ENCODE measurements around the gene SPOCD1.

SPOCD1 gene

DNA sequence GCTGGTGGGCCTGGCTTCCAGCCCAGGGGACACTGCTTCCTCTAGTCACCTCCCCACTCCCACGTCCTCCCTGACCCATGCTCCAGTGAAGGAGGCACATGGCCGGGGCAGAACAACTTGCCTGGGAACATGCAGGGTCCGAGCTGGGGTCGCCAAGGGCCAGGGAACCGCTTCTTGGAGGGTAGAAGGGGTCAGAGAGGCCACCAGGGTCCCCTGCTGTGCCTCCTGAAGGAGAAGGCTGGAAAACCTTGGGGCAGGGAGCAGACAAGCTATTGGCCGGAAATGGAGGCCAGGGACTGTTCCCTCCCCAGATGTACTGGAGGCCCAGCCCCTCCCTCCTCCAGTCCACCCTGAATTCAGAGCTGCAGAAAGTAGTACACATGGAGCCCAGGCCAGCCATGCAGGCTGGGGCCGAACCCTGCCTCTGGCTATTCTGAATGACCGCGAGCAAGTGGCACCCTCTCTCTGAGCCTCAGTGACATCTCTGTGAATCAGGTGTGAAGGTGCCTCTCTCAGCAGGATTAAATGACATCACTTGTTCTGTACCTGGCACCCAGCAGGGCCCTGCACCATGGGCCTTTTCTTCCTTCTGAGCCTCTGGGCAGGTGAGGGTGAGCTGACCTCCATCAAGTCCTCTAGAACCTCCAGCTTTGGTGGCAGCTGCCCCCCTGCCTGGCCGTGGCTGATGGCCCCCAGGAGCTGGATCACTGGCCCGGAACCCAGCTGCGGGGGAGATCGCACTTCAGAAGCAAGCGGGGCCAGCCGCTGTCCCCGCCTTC is 15.7 kb downstream of the SPOCD1 start:
- DNase-seq: no peak

DNA sequence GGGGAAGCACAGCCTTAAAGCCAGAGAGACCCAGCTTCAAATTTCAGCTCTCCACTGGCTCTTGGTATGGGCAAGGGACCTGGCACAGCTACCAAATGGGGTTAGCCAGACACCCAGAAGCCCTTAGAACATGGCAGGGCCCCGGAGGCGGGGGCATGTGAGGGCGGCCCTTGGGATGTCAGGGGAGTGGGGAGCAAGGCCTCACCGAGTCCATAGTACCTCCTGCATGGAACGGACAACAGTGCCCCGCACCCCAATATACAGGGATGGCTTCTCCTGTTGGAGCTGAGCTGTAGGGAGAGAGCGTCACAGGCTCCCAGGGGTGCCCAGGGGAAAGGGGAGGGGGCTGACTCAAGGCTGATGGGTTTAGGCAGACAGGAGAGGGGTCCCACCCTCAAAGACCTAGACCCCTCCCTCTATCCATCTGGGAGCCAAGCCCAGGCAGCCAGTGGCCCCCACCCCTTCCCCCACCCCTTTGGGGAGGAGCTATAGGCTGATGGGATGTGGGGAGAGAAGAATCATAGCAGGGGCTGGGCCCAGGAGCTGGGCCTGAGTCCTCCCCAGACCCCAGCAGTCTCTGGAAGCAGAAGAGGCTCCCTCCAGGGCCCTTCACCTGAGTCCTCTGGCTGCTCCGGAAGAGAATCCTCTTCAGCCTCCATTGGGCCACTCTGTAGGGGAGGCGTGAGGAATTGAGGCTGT is 16.5 kb downstream of the SPOCD1 start:
- no peak for DNase-seq

DNA sequence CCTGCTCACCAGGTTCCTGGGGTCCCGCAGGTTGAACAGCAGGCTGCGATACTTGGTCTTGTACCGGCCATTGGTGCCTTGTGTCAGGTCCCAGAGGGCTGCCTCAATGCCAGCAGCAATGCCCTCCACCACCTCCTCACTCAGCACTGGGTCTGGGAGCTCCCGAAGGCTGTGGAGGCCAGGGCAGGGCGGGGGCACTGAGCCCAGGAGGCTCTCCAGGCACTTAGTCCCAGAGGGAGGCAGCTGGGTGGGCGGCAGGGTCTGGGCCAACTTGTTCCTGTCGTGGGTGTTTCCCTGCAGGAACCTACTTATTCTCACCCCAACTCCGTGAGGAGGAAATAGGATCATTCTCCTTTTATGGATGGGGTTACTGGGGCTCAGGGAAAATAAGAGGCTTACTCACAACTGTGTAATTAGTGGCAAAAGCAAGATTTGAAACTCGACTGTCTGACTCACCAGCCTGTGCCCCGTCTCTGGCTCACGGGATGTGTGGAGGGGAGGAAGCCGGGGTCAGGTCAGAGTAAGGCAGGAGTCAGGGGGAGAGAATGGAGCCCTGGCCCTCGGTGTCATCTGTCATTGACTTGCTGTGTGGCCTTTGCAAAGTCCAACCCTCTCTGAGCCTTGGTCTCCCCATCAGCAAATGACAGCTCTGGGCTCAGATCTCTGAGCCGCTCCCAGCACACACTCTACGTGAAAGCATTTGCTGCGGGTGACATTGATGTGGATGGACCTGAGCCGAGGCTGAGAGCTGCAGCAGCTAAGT is 17.2 kb downstream of the SPOCD1 start:
- no peak for DNase-seq

DNA sequence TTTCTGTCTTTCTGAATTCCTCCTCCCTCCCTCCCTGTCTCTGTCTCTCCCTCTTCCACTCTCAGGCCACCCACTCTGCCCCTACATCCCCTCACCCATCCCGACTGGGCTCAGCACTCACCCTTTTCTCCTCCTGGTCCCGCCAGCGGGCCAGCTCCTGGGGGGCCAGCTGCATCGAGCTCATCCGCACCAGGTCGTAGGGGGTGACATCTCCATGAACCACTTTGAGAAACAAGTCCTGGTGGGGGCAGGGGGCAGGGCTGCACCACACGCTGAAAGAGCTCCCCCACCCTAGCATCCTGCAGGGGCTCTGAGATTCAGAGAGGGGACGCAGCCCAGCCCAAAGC is 17.8 kb downstream of the SPOCD1 start:
- DNase-seq: peak; percentile 1

DNA sequence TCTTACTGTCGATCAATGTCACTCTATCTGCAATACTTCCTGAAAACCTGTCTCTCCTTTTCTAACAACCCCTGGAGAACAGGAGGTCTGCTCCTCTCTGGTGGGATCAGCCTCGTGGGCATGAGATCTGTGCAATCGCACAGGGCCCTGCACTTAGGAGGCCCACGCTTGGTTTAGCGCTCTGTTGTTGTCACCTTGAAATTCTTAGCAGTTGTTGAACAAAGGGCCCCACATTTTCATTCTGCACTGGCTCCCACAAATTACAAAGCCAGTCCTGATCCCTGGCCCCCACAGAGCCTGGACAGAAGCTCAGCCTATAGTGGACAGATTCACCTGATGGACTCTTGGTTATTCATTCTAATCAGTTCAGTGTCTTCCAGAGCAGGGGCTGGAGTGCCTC is 18.6 kb downstream of the SPOCD1 start:
- DNase-seq: no peak

DNA sequence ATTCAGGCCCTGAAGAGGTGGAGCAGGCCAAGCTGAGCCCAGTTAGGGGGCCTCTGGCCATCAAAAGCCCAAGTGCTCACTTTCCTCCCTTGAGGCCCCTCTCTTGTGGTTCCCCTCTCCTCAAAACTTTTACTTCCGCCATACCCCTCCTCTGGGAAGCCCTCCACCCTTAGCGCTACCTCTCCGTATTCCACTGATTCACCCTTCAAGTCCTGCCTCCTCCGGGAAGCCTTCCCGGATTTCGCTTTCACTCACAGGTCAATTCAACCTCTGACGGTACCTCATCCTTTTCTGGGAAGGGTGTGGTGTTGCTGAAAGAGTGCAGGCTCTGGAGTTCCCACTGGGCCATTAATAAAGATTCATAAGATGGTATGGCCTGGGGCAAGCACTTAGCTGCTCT is 19.1 kb downstream of the SPOCD1 start:
- DNase-seq: no peak

DNA sequence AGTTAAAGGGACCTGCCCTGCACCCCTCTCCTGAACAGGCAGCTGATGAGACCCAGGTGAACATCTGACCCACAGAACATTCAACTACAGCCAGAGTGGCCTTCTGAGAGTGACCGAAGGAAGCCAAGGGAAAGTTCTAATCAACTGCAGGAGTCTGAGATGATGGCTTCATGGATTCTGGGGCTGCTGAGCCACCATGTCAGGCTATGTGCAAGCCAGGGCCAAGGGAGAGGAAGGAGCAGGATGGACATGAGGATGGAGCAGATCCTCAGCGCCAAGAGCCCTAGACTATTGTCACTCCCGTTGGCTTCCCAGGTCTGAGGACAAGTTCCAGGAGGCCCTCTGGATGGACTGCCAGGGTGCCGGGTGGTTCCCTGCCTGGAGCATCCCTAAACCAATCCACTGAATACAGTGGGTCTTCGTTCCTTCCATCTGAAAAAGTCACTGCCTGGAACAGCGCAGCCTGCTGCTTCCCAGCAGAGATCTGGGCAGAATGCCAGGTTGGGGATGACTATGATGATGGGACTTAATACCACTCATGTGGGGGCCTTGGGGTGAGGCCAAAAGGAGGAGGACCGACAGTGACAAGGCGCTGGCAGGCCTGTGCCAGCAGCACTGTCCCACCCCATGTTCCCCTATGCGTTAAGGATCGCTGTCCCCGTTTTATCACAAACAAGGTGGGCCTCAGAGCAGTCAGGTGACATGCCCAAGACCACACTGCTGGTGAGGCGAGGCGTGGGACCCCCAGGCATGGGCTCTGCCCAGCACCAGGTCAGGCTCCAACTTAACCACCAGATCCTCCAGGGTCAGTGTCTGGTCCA is 19.8 kb downstream of the SPOCD1 start:
- peak; percentile 4 for DNase-seq

DNA sequence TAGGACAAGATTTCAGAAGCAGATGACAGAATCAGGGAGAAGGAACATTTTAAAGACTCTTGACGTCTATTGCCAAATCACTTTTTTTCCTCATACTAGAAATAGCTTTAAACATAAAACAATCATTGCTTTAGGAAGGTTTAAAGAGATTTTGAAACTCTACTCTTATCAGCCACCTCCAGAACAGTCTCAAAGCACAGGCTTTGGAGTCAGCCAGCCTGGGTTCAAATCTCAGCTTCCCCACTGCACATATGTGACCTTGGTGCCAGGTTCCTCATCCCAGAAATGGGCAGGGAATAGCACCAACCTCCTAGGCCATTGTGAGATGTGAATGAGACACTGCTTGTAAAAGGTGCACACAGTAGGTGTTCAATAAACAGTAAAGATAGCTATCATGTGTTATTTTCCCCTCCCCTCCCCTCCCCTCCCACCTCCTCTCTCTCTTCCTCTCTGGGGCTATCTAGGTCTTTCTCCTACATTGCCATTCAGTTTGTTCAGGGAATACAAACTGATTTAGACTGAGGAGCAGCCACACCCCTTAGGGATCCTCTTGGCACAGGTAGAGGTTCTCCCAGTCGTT is 20.6 kb downstream of the SPOCD1 start:
- no peak for DNase-seq

DNA sequence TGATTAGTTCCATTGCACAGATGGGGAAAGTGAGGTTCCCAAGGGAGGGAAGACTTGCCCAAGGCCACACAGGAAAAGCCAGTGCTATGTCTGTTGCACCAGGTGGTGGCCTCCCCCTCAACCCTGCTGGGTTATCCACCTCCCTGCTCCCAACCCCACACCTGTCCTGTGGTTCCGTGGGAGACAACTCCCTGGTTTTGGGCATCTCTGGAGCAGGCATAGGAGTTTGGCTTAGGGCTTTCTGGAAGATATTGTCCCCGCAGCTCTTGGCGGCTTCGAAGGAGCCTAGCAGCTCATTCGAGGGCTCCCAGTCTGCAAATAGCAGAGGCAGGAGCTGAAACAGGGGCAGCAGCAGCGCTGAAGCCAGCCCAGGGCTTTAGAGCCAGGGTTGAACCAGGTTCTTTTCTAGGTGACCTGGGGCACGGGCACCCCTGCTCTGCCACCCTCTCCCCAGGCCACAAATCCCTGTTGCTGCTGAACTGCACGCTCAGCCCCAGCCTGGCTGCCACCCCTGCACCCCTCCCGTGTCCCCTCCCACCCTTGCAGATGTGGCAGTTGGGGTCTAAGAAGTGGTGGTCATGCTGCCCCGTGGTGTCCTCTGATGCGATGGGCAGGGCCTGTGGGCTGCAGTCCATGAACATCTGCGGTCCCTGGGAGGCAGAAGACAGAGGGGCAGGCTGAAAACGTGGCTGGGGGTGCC is 22.1 kb downstream of the SPOCD1 start:
- no peak for DNase-seq

DNA sequence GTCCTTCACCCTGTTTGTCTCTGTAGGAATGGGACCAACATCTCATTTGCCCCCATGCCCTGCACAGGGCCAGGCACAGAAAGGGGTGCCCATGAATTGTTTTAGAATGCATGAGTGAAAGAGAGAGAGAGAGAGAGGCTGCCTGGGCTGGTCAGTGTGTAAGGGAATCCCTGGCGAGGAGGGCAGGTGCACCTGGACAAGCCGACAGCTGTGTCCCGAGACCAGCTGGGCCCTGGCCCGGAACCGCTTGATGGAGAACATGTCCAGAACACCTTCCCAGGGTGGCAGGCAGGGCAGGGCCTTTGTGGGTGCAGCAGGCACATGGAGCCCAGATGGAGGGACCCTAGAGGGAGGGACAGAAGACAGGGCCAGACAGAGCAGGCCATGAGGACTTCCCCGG is 22.7 kb downstream of the SPOCD1 start:
- DNase-seq: no peak

DNA sequence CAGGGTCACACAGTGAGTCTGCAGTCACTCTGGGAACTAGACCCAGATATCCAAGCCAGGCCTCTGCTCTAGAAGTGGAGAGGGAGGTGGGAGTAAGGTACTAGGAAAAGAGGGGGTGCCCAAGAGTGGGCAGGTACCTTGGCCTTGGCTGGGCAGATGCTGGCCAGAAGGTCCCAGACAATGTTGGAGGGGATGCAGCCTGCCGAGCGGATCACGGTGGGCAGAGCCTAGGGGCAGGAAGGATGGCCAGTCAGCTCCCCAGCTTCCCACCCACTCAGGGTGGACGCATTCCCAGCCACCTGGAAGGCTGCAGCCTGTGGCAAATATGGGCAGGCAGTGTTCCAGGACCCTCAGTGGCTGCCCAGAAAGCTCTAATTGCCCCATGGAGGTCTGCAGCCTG is 23.3 kb downstream of the SPOCD1 start:
- no peak for DNase-seq

DNA sequence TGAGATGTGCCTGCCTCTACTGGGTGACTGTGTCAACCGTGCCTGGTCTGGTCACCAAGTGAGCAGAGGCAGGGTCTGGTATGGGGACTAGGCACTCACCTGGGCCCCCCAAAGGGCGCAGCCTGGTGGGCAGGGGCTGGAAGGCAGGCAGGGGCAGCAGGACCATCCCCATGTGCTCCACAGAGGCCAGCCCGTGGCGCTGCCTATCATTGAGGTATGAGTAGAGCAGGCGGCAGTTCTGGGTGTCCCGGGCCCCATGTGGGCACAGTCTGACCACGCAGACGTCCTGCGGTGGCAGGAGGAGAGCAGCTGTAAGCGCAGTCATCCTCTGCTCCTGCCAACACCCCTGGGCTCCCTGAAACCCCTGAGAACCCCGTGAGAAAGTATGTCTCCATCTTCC is 23.7 kb downstream of the SPOCD1 start:
- no peak for DNase-seq

DNA sequence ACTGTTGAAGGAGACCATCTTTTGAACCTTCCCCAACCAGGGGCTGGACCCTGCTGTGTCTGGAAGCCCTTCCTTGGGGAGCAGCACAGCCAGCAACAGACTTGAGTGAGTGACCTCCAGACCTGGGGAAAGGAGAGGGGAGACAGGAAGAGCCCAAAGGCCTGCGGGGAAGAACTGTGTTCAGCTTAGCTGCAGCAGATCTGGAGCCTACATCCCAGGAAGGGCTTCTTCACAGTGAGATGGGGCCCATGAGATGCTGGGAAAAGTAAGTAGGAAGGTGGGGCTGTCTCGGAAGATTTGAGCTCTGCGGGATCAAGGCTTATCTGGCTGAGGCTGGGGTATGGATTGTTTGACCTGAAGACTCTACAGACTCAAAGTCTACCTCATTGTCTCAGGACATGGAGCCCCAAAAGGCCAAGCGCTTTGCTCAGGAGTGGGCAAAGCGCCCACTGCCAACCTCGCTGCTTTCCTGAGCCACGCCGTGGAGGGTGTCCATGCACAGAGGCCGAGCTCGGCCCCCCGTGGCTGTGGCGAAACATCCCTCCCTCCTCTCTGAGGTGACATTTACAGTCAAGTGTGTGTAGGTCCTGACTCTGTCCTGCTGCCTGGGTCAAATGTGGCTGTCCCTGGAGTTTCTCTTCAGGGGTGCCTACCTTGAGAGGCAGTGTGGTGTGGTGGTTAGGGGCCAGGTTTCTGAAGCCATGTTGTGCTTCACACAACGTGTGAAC is 24.5 kb downstream of the SPOCD1 start:
- DNase-seq: no peak

DNA sequence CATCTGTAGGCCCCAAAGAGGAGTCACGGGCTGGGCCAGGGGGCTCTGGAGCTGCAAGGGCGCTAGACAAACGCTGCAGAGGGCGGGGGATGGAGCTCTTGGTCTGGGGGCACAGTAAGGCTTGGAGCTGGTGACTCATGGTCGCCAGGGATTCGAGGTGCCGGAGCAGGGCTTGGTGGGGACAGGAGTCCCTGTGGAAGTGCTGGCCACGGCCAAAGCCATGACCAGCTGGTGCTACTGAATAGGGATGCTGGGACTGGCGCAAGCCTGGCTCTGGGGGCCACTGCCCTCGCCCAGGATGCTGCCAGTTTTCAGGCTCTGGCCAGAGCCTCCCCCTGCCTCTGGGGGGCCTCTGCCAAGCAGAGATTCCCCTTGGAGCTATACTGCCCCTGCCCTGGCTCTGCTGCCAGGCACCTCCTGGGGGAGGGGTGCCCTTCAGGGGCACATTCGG is 25.2 kb downstream of the SPOCD1 start:
- no peak for DNase-seq

DNA sequence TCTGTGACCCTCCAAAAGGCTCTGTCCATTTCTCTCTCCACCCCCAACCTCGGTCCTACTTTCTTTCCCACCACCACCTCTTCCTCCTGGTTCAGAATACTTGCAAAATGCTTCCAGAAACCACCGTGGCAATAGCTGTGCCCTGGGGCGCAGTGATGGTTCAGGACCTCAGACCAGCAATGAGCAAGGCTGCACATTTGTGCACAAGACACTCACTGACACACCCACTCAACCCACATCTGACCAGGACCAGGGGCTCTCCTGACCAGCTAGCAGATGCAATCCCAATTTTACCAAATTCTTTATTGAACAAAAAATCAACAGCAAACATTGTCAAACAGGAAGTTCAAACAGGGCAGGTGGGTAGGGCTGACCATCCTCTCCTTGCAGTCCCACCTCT is 25.7 kb downstream of the SPOCD1 start:
- DNase-seq: no peak

DNA sequence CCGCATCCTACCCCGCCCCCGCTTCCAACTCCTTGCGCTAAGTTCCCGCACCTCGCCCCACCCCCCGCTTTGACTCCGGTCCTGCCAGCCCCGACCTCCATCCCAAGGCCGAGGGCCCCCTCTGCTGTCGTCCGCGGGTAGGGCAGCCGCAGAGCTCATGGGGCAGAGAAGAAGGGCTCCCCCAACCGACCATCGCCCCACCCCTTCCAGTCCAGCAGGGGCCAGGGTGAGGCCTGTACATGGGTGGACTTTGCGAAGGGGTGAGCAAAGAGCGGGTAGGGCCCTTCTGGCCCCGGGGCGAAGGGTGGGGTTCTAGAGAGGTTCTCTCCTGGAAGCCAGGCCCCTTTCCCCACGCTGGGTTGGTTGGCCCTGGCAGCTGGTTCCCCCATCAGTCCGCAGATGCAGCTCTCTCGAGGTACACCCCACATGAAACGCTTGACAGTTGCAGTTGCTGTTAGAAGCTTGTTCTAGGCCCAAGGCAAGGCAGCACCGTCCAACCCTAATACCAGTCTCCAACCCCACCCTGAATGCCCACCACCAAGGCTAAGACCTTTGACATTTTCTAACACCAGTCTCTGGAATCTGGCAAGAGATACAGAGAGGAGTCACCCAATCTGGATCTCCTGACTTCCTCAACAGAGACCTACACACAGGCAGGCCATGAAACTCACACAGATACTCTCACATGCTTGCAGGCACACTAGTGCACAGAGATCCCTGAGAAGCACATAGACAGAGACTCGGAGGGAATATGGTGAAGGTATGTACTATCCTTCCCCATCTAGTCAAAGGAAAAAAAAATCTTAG is 26.4 kb downstream of the SPOCD1 start:
- DNase-seq: peak; percentile 92

DNA sequence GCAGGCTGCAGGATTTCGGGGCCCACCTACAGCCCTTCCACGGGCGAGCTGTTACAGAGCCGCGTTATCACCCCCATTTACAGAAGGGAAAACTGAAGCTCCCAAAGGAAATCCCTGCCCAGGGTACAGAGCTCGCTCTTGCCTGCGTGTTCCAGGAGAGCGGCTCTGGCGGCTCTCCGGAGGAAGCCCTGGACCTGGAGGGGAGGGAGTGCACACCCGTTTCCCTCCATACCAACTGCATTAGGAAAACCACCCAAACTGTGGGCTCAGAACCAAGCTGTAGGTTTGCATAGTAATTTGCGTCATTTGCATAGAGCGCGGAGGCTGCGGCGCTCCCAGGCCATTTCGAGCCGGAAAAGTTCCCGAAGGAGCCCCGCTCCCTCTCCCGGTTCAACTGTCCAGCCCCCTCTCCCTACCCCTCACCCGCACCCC is 27.0 kb downstream of the SPOCD1 start:
- DNase-seq: no peak

DNA sequence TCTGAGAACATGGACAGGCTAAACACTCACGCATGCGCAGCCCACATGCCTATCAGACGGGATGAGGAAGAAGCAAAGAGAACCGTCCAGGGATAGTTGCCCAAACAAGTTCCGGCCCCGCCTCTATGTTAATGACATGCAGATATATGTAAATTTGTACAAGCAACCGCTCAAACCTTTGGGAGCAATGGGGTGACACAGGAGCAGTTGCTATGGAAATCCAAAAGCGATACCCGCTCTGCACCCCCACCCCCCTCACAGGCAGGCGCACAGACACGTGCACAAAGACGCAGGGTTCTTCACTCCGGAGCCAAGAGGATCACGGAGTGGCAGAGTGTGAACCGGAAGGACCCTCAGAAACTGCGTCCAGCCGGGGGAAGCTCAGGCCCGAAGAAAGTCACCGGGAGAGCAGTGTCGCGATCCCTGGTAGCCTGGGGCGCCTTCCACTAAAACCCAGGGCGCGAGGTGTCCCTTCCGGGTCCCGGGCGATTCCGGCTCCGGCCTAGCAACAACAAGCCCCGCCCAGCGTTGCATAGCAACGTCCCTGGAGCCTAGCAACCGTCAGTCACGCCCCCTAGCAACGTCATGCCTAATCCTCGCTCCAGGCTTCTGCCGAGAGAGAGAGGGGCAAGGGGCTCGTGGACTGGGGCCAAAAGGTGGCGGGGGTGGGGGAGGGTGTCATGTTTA is 27.5 kb downstream of the SPOCD1 start:
- DNase-seq: peak; percentile 97

DNA sequence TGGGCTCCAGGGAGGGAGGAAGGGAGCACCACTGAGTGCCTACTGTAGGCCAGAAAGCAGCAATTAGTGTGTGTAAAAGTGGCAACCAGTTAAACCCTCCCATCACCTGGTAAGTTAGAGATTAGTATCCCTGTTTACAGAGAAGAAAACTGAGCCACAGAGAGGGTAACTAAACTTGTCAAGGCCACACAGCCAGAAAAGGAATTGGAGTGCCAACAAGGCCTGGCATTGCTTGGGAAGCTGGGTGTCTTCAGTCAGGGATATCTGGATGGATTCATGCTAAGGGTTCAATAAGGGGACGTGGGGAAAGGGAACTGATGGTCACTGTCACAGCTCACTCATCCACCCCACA is 28.1 kb downstream of the SPOCD1 start:
- DNase-seq: no peak

DNA sequence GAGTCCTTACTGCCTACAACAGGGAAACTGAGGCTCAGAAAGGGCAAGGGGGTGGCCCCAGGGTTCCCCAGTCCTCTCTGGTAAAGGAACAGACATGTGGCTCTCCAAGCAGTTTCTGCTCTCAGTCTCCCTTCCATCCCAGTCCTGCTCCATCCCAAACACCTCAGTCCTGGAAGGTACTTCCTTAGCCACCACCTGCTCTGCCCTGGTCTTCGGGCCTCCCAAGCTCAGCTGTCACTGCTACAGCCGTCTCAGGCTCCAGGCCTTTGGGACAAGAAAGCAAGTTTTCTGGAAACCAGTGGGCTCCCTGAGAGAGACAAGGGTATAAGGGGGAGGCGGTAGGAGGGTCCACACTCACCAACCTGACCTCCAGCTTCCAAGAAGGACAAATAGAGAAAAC is 28.6 kb downstream of the SPOCD1 start:
- DNase-seq: no peak

All from retina (tissue), 1 donor.